ENCODE data around the gene IGSF5.
A peak's percentile ranks its signal among the peaks of the same experiment; 100 is the strongest.
"Not testable (repeated sequence)": the region's sequence is repeated elsewhere in the genome, so short reads cannot be mapped to it uniquely, and the experiment has no call there.

IGSF5 gene

GRCh38 chr21:39744883-39745282, at the start of gene IGSF5:
Gene IGSF5, plus strand, starts transcription at chr21:39745183. Its CDS starts 327 bp downstream, at chr21:39745510.
- DNase-seq (ENCODE audit: low spot score): not testable (repeated sequence)

GRCh38 chr21:39696196-39696595, 48.8 kb upstream of the IGSF5 start:
- no peak for DNase-seq (ENCODE audit: low spot score)

GRCh38 chr21:39696618-39697017, 48.4 kb upstream of the IGSF5 start:
- DNase-seq (ENCODE audit: low spot score): no peak

- DNase-seq (ENCODE audit: low spot score): no peak
Observed at GRCh38 chr21:39700318-39700717, 44.7 kb upstream of the IGSF5 start.

- DNase-seq (ENCODE audit: low spot score): no peak
Observed at GRCh38 chr21:39703578-39703977, 41.4 kb upstream of the IGSF5 start.

GRCh38 chr21:39705849-39706248, 39.1 kb upstream of the IGSF5 start:
- peak; percentile 10 for DNase-seq (ENCODE audit: low spot score)

GRCh38 chr21:39707316-39707715, 37.7 kb upstream of the IGSF5 start:
- DNase-seq (ENCODE audit: low spot score): no peak

- DNase-seq (ENCODE audit: low spot score): no peak
Observed at GRCh38 chr21:39710866-39711265, 34.1 kb upstream of the IGSF5 start.

GRCh38 chr21:39712273-39712672, 32.7 kb upstream of the IGSF5 start:
- no peak for DNase-seq (ENCODE audit: low spot score)

- DNase-seq (ENCODE audit: low spot score): no peak
Observed at GRCh38 chr21:39712976-39713375, 32.0 kb upstream of the IGSF5 start.

- no peak for DNase-seq (ENCODE audit: low spot score)
Observed at GRCh38 chr21:39713905-39714304, 31.1 kb upstream of the IGSF5 start.

GRCh38 chr21:39714331-39714730, 30.7 kb upstream of the IGSF5 start:
- no peak for DNase-seq (ENCODE audit: low spot score)

GRCh38 chr21:39715804-39716397, 29.1 kb upstream of the IGSF5 start:
- peak; percentile 39 for DNase-seq (ENCODE audit: low spot score)

- DNase-seq (ENCODE audit: low spot score): peak; percentile 40
Observed at GRCh38 chr21:39720126-39720778, 24.7 kb upstream of the IGSF5 start.

- no peak for DNase-seq (ENCODE audit: low spot score)
Observed at GRCh38 chr21:39721885-39722284, 23.1 kb upstream of the IGSF5 start.

GRCh38 chr21:39724944-39725343, 20.0 kb upstream of the IGSF5 start:
- no peak for DNase-seq (ENCODE audit: low spot score)

GRCh38 chr21:39726133-39726532, 18.9 kb upstream of the IGSF5 start:
- peak; percentile 3 for DNase-seq (ENCODE audit: low spot score)

- DNase-seq (ENCODE audit: low spot score): no peak
Observed at GRCh38 chr21:39727401-39728120, 17.4 kb upstream of the IGSF5 start.

GRCh38 chr21:39728341-39728740, 16.6 kb upstream of the IGSF5 start:
- no peak for DNase-seq (ENCODE audit: low spot score)

- DNase-seq (ENCODE audit: low spot score): no peak
Observed at GRCh38 chr21:39730418-39731157, 14.4 kb upstream of the IGSF5 start.

GRCh38 chr21:39736716-39737115, 8.3 kb upstream of the IGSF5 start:
- no peak for DNase-seq (ENCODE audit: low spot score)

GRCh38 chr21:39737376-39738000, 7.5 kb upstream of the IGSF5 start:
- DNase-seq (ENCODE audit: low spot score): no peak
